Endothelial cell of umbilical vein (primary cell): Measurements from ENCODE around the gene FMN2. TPM values are rescaled to one million over a fixed set of nuclear protein-coding genes. Genes with fewer than 3 reads are reported as not detected.

ENCODE experiments used
- BruUV-seq: library from RNA; stranded (reverse); fragments of 400-500 nt; replicated peaks from 2 replicates; lab custom pipeline; 2021; lab: Mats Ljungman, UMichigan
- CTCF ChIA-PET: fragments of 300-600, 350-600 bp; sonication (Branson Sonifier 250); formaldehyde crosslinking; loops from one replicate; lab custom pipeline; 2021; ENCODE audit warnings: antibody characterized with exemption, inconsistent platforms; lab: Charles Lee
- POLR2A ChIA-PET: fragments of 300-600, 350-600 bp; sonication (Branson Sonifier 250); formaldehyde crosslinking; loops from one replicate; lab custom pipeline; 2021; ENCODE audit warnings: antibody characterized with exemption, inconsistent platforms; lab: Charles Lee
- DNase-seq: peaks from one replicate; pipeline ENCODE4 v3.0.0-alpha.2; 2011; ENCODE audit warnings: low read depth, low spot score
- FAIRE-seq: peaks from 2 replicates; lab custom pipeline; 2011; peaks lifted over from hg19 to GRCh38; lab: Jason Lieb, UNC
- H2AFZ ChIP-seq: 2 replicates; pipeline ENCODE4 v1.6.0; 2012; ENCODE audit warnings: low read depth, low read length, control low read depth, inconsistent platforms
- H3K27ac ChIP-seq: 2 replicates; pipeline ENCODE4 v1.5.1; 2011; ENCODE audit warnings: low read depth, mild to moderate bottlenecking, control low read depth, low read length, moderate library complexity; ENCODE audit not compliant: insufficient read depth
- H3K27me3 ChIP-seq, 2 experiments: 2 replicates each; pipeline versions ENCODE4 v1.6.0 to v1.6.1; 2011; ENCODE audit warnings: low read length in 2 of 2, mixed read lengths in 1 of 2; ENCODE audit not compliant: control insufficient read depth in 2 of 2, insufficient read depth in 2 of 2
- H3K36me3 ChIP-seq, 2 experiments: 2 replicates in 1 of 2; 3 replicates in 1 of 2; pipeline ENCODE4 v1.5.1; 2011; ENCODE audit warnings: low read length in 2 of 2, mild to moderate bottlenecking in 1 of 2, moderate library complexity in 1 of 2; ENCODE audit not compliant: control insufficient read depth in 2 of 2, insufficient read depth in 2 of 2; ENCODE audit errors: extremely low read depth in 1 of 2
- H3K4me1 ChIP-seq: 3 replicates; pipeline ENCODE4 v1.5.1; 2011; ENCODE audit warnings: mild to moderate bottlenecking, low read length; ENCODE audit not compliant: control insufficient read depth, insufficient read depth; ENCODE audit errors: extremely low read depth
- H3K4me2 ChIP-seq: 2 replicates; pipeline ENCODE4 v1.6.1; 2011; ENCODE audit warnings: low read length, control low read depth, mixed read lengths; ENCODE audit not compliant: insufficient read depth
- H3K4me3 ChIP-seq, 3 experiments: fragments of 200-600 bp in 1 of 3; sonication (generic), shearing (Covaris generic) in 1 of 3; replicated peaks in 1 of 3; 2 replicates each; pipeline ENCODE4 v1.5.1; 2011 to 2016; ENCODE audit warnings: control low read depth in 3 of 3, low read length in 3 of 3, mild to moderate bottlenecking in 2 of 3, inconsistent platforms in 1 of 3, low read depth in 1 of 3, moderate library complexity in 1 of 3; ENCODE audit not compliant: insufficient read depth in 1 of 3
- H3K79me2 ChIP-seq: 2 replicates; pipeline ENCODE4 v1.6.0; 2012; ENCODE audit warnings: low read length, inconsistent platforms; ENCODE audit not compliant: control insufficient read depth, insufficient read depth
- H3K9ac ChIP-seq: replicated peaks from 2 replicates; pipeline ENCODE3; 2011; ENCODE audit warnings: low read length, control low read depth; ENCODE audit not compliant: insufficient read depth; ENCODE audit errors: extremely low read depth
- H3K9me1 ChIP-seq: replicated peaks from 3 replicates; pipeline ENCODE4 v1.6.0; 2011; ENCODE audit warnings: mild to moderate bottlenecking, low read length; ENCODE audit not compliant: control insufficient read depth, insufficient read depth; ENCODE audit errors: extremely low read depth
- H3K9me3 ChIP-seq: replicated peaks from 2 replicates; pipeline ENCODE4 v1.5.1; 2012; ENCODE audit warnings: low read length, inconsistent platforms; ENCODE audit not compliant: control insufficient read depth, insufficient read depth
- H4K20me1 ChIP-seq: replicated peaks from 2 replicates; pipeline ENCODE3; 2011; ENCODE audit warnings: mild to moderate bottlenecking, low read length; ENCODE audit not compliant: control insufficient read depth, insufficient read depth; ENCODE audit errors: extremely low read depth
- EZH2 ChIP-seq: IDR thresholded peaks from 2 replicates; pipeline ENCODE4 v1.6.1; 2012; ENCODE audit warnings: borderline replicate concordance, low read depth, mild to moderate bottlenecking, moderate library complexity, low read length, inconsistent platforms; ENCODE audit not compliant: severe bottlenecking
- FOS ChIP-seq: IDR thresholded peaks from 2 replicates; pipeline ENCODE4 v1.6.1; 2011; ENCODE audit warnings: mild to moderate bottlenecking, low read length, moderate library complexity, borderline replicate concordance; ENCODE audit not compliant: insufficient read depth
- GATA2 ChIP-seq: IDR thresholded peaks from 2 replicates; pipeline ENCODE4 v1.7.0; 2011; ENCODE audit warnings: low read depth, mild to moderate bottlenecking, moderate library complexity, mixed read lengths, low read length; ENCODE audit not compliant: insufficient read length, insufficient read depth
- JUN ChIP-seq: IDR thresholded peaks from 2 replicates; pipeline ENCODE4 v1.6.1; 2011; ENCODE audit warnings: borderline replicate concordance, low read depth; ENCODE audit not compliant: insufficient read length, insufficient read depth
- MYC ChIP-seq: IDR thresholded peaks from one replicate; pipeline ENCODE4 v1.6.1; 2011; ENCODE audit warnings: mild to moderate bottlenecking, low read depth, low read length
- POLR2A ChIP-seq: IDR thresholded peaks from 2 replicates; pipeline ENCODE4 v1.6.1; 2012; ENCODE audit warnings: low read depth, mild to moderate bottlenecking, control low read depth, low read length
- POLR2AphosphoS5 ChIP-seq: IDR thresholded peaks from 2 replicates; pipeline ENCODE4 v1.6.1; 2012; ENCODE audit warnings: low read depth, mild to moderate bottlenecking, control low read depth, low read length, moderate library complexity; ENCODE audit not compliant: insufficient read depth
- dilution Hi-C: fragments of 300-500 bp; cut with MboI; formaldehyde crosslinking; loops from one replicate; pipeline ENCODE4 v1.15.0; 2019; ENCODE audit warnings: low sequenced_read_pairs; ENCODE audit not compliant: extremely low pct_ligation_motif_present
- intact Hi-C: fragments of 100-400 bp; cut with micrococcal nuclease; formaldehyde crosslinking; loops from one replicate; pipeline ENCODE4 v1.10.0; 2022
- polyA plus RNA-seq, 4 experiments: library from polyadenylated mRNA; depleted of rRNA in 3 of 4; stranded (reverse) in 3 of 4; unstranded in 1 of 4; fragments of >200 nt; gene quantifications; 2 replicates each; pipeline versions ENCODE4 v1.2.1 to v1.2.3, GENCODE V29; 2011 to 2012; ENCODE audit warnings: missing spikeins in 1 of 4
- total RNA-seq: library from RNA; stranded (reverse); gene quantifications from 2 replicates; pipeline ENCODE4 v1.2.3, GENCODE V29; 2021
- TF ChIP-seq, protein P1 (sequence below), 2 donors: IDR thresholded peaks; 1 replicate in 1 of 2; 2 replicates in 1 of 2; pipeline ENCODE4 v1.5.1; 2011; ENCODE audit warnings: low read length in 2 of 2, mild to moderate bottlenecking in 2 of 2, moderate library complexity in 2 of 2, control low read depth in 1 of 2, inconsistent platforms in 1 of 2, low read depth in 1 of 2; ENCODE audit not compliant: insufficient read depth in 1 of 2; ENCODE audit errors: extremely low read depth in 1 of 2
- TF ChIP-seq, protein P2 (sequence below): IDR thresholded peaks from 2 replicates; pipeline ENCODE4 v1.6.1; 2011; ENCODE audit not compliant: insufficient read depth, insufficient read length

FMN2 gene
- total and polyA plus RNA-seq, 2 donors (not counting 3 experiments of a cell fraction or from before 2014, with no cell fraction given), result not detected

DNA sequence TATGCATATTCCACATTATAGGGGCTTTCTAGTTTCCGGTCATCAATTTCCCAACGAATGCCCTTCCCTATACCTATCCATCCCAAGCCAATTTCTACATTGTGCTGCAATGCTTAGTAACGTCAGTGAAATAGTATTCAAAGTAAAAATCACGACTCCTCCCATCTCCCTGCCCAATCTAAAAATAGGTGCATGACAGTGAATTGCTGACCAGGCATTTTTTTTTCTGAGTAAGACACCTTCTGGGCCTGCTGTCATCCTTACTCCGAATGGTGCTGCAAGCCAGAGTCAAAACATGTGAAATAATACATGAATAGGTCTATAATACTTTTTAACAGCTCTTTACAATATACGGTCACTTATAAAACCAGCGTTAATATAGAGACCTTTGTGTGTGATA lies 400.1 kb downstream of the FMN2 start:
- H3K9me3 ChIP-seq, result peaks cover 6% of the 10 kb centered on the region
- TF ChIP-seq MYC (no peak), EZH2 (no peak), POLR2A (no peak), POLR2AphosphoS5 (no peak), JUN (no peak), GATA2 (no peak), FOS (no peak)
- TF ChIP-seq, protein P1, sequence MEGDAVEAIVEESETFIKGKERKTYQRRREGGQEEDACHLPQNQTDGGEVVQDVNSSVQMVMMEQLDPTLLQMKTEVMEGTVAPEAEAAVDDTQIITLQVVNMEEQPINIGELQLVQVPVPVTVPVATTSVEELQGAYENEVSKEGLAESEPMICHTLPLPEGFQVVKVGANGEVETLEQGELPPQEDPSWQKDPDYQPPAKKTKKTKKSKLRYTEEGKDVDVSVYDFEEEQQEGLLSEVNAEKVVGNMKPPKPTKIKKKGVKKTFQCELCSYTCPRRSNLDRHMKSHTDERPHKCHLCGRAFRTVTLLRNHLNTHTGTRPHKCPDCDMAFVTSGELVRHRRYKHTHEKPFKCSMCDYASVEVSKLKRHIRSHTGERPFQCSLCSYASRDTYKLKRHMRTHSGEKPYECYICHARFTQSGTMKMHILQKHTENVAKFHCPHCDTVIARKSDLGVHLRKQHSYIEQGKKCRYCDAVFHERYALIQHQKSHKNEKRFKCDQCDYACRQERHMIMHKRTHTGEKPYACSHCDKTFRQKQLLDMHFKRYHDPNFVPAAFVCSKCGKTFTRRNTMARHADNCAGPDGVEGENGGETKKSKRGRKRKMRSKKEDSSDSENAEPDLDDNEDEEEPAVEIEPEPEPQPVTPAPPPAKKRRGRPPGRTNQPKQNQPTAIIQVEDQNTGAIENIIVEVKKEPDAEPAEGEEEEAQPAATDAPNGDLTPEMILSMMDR (IDR thresholded peaks at IDR 0.05; ENCODE audit: extremely low read depth in 1 of 2, insufficient read depth in 1 of 2, low read depth in 1 of 2, low read length in 2 of 2), result no peak
- TF ChIP-seq, protein P2, sequence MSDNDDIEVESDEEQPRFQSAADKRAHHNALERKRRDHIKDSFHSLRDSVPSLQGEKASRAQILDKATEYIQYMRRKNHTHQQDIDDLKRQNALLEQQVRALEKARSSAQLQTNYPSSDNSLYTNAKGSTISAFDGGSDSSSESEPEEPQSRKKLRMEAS, result no peak
- FAIRE-seq, result no peak
- no peaks in the 10 kb centered on the region for H4K20me1 ChIP-seq
- dilution Hi-C loops (no loop called here), intact Hi-C loops (no loop called here)
- BruUV-seq, result no TSS peak
- no peaks in the 10 kb centered on the region for H3K27me3 ChIP-seq
- H3K27ac ChIP-seq, result no peak overlapping the region
- ChIA-PET CTCF (no interaction called here), POLR2A (no interaction called here)
- H2AFZ ChIP-seq, result no peak overlapping the region
- H3K9me1 ChIP-seq, result no peaks in the 10 kb centered on the region
- H3K4me3 ChIP-seq, result no peak overlapping the region
- H3K9ac ChIP-seq, result no peak overlapping the region
- H3K79me2 ChIP-seq, result no peaks in the 10 kb centered on the region
- DNase-seq, result no peak
- no peaks in the 10 kb centered on the region for H3K36me3 ChIP-seq
- H3K4me1 ChIP-seq, result no peaks in the 10 kb centered on the region
- no peak overlapping the region for H3K4me2 ChIP-seq
